ENCODE data around the gene CREB3L4. TPM values are rescaled to one million over a fixed set of nuclear protein-coding genes. Genes with fewer than 3 reads are reported as not detected.

Gene CREB3L4
- total RNA-seq, 3 donors from 2014 or later (not counting 1 experiment from before 2014, with no cell fraction given) = 10.8 to 16.8 (median 10.9) TPM

GRCh38 chr1:153953859-153954365, 13.8 kb upstream of the CREB3L4 start:
- Histone ChIP-seq H3K27me3 (ENCODE audit: control insufficient read depth, insufficient read depth, low read length) (no peaks in the 10 kb centered on the region), H3K4me1 (ENCODE audit: control insufficient read depth, insufficient read depth, low read length) (peaks cover 37% of the 10 kb centered on the region), H3K9me3 (ENCODE audit: control insufficient read depth, insufficient read depth, low read length) (no peaks in the 10 kb centered on the region), H3K4me3 (ENCODE audit: low read length) (no peak overlapping the region), H3K27ac (ENCODE audit: low read length) (no peak overlapping the region), H3K36me3 (ENCODE audit: control insufficient read depth, insufficient read depth, low read length) (peaks cover 52% of the 10 kb centered on the region)
- no peaks in the 10 kb centered on the region for H3K9me3 Mint-ChIP-seq
- 94% methylated on average over 3 of the region's 4 CpGs for WGBS (ENCODE audit: insufficient coverage)
- H3K36me3 Mint-ChIP-seq = peaks cover 13% of the 10 kb centered on the region
- no peak for DNase-seq
- H3K4me1 Mint-ChIP-seq = peaks cover 42 to 45% of the 10 kb centered on the region in 2 donors
- no peaks in the 10 kb centered on the region for H3K27me3 Mint-ChIP-seq (ENCODE audit: low read depth in 2 of 2)
- no peak overlapping the region for H3K4me3 Mint-ChIP-seq
- peak overlapping the region; percentile 12 to 81 for H3K27ac Mint-ChIP-seq
- intact Hi-C loops (cut with micrococcal nuclease) = no loop called here
- no peak for TF ChIP-seq CTCF (IDR thresholded peaks at IDR 0.05)
- ATAC-seq = no peak

- H3K4me3 ChIP-seq (ENCODE audit: low read length) = no peak overlapping the region
- H3K4me3 Mint-ChIP-seq = no peak overlapping the region
- H3K27ac ChIP-seq (ENCODE audit: low read length) = no peak overlapping the region
- WGBS (ENCODE audit: insufficient coverage) = 98% methylated on average over 9 of the region's 10 CpGs
- H3K27ac Mint-ChIP-seq = peak overlapping the region; percentile 81 to 82
- H3K4me1 Mint-ChIP-seq = peaks cover 42 to 53% of the 10 kb centered on the region in 2 donors
- H3K4me1 ChIP-seq (ENCODE audit: control insufficient read depth, insufficient read depth, low read length) = peaks cover 38% of the 10 kb centered on the region
- DNase-seq (no peak), ATAC-seq (no peak)
- intact Hi-C loops (cut with micrococcal nuclease) = no loop called here
- no peak for TF ChIP-seq CTCF (IDR thresholded peaks at IDR 0.05)
- H3K9me3 Mint-ChIP-seq = no peaks in the 10 kb centered on the region
- peaks cover 51% of the 10 kb centered on the region for H3K36me3 ChIP-seq (ENCODE audit: control insufficient read depth, insufficient read depth, low read length)
- H3K27me3 ChIP-seq (ENCODE audit: control insufficient read depth, insufficient read depth, low read length) = no peaks in the 10 kb centered on the region
- H3K36me3 Mint-ChIP-seq = peaks cover 13% of the 10 kb centered on the region
- no peaks in the 10 kb centered on the region for H3K27me3 Mint-ChIP-seq (ENCODE audit: low read depth in 2 of 2)
- no peaks in the 10 kb centered on the region for H3K9me3 ChIP-seq (ENCODE audit: control insufficient read depth, insufficient read depth, low read length)
Measured at GRCh38 chr1:153954826-153955225, 12.9 kb upstream of the CREB3L4 start.

- H3K27me3 ChIP-seq (ENCODE audit: control insufficient read depth, insufficient read depth, low read length) = no peaks in the 10 kb centered on the region
- H3K36me3 Mint-ChIP-seq = no peaks in the 10 kb centered on the region
- 30% methylated on average over 6 of the region's 6 CpGs for WGBS (ENCODE audit: insufficient coverage)
Measured at GRCh38 chr1:153956997-153957715, 10.5 kb upstream of the CREB3L4 start.

More at GRCh38 chr1:153956997-153957715, 10.5 kb upstream of the CREB3L4 start:
- Mint-ChIP-seq H3K4me1 (peaks cover 35 to 58% of the 10 kb centered on the region in 2 donors), H3K27me3 (ENCODE audit: low read depth in 2 of 2) (no peaks in the 10 kb centered on the region), H3K27ac (peak overlapping the region; percentile 82 to 92), H3K4me3 (peak overlapping the region; percentile 96), H3K9me3 (no peaks in the 10 kb centered on the region)
- Histone ChIP-seq H3K27ac (ENCODE audit: low read length) (peak overlapping the region; percentile 93), H3K4me1 (ENCODE audit: control insufficient read depth, insufficient read depth, low read length) (peaks cover 41% of the 10 kb centered on the region), H3K4me3 (ENCODE audit: low read length) (peak overlapping the region; percentile 94), H3K9me3 (ENCODE audit: control insufficient read depth, insufficient read depth, low read length) (no peaks in the 10 kb centered on the region), H3K36me3 (ENCODE audit: control insufficient read depth, insufficient read depth, low read length) (peaks cover 30% of the 10 kb centered on the region)
- ATAC-seq (no peak), DNase-seq (no peak)
- intact Hi-C loops (cut with micrococcal nuclease) = no loop called here
- TF ChIP-seq CTCF (IDR thresholded peaks at IDR 0.05) = no peak

Measured in natural killer cell (primary cell).